Colonic mucosa (tissue), 4 donors: ENCODE measurements around the gene INAVA. TPM values are rescaled to one million over a fixed set of nuclear protein-coding genes. Genes with fewer than 3 reads are reported as not detected.

Source experiments
- DNase-seq: peaks from one replicate; pipeline ENCODE4 v3.0.0-alpha.2; 2020
- H3K27ac ChIP-seq: fragments of 200-600 bp; one replicate; pipeline ENCODE4 v1.8.0; 2021
- H3K27me3 ChIP-seq: fragments of 200-600 bp; one replicate; pipeline ENCODE4 v1.8.0; 2021
- H3K36me3 ChIP-seq: fragments of 200-600 bp; one replicate; pipeline ENCODE4 v1.8.0; 2021
- H3K4me1 ChIP-seq: fragments of 200-600 bp; one replicate; pipeline ENCODE4 v1.8.0; 2021; ENCODE audit warnings: mild to moderate bottlenecking
- H3K4me3 ChIP-seq: fragments of 200-600 bp; one replicate; pipeline ENCODE4 v1.8.0; 2021
- H3K9ac ChIP-seq, 2 donors: one replicate each; pipeline ENCODE4 v1.7.0; 2013; ENCODE audit warnings: control low read depth in 2 of 2, low read depth in 2 of 2, low read length in 2 of 2
- H3K9me3 ChIP-seq: fragments of 200-600 bp; one replicate; pipeline ENCODE4 v1.8.0; 2021
- CTCF ChIP-seq: fragments of 200-600 bp; IDR thresholded peaks from one replicate; pipeline ENCODE4 v1.8.0; 2022; ENCODE audit warnings: antibody characterized with exemption, mild to moderate bottlenecking
- intact Hi-C: fragments of 100-400 bp; cut with DNase I; formaldehyde crosslinking; loops from one replicate; pipeline ENCODE4 v1.14.1; 2022
- total RNA-seq, 2 donors: library from RNA; stranded (reverse); fragmentation: NEBNext Ultra II Directional in 1 of 2; extraction: Animal tissue kit (Norgen Biotek cat#: 25700) in 1 of 2; gene quantifications; one replicate each; pipeline ENCODE4 v1.2.1, GENCODE V29; 2021
- donor health status: healthy.
- donor health status: DM: no; HTN: no; CAD: no.
- donor health status: DM: no; HTN: no; CAD: no.

Gene INAVA
- total RNA-seq, 2 donors from 2014 or later = 127 to 167 TPM

- Histone ChIP-seq H3K27ac (no peak overlapping the region), H3K9ac (no peak overlapping the region), H3K36me3 (no peaks in the 10 kb centered on the region), H3K4me3 (no peak overlapping the region), H3K4me1 (no peaks in the 10 kb centered on the region), H3K27me3 (no peaks in the 10 kb centered on the region), H3K9me3 (no peaks in the 10 kb centered on the region)
- intact Hi-C loops = loop anchor here (10.0 kb wide), 1 partner anchor 158 kb away; no protein-coding TSS in a partner anchor
- DNase-seq = no peak
- no peak for TF ChIP-seq CTCF
These were observed 7.7 kb upstream of the INAVA start for GRCh38 chr1:200887036-200887435.

- TF ChIP-seq CTCF = no peak
- Histone ChIP-seq H3K4me1 (no peaks in the 10 kb centered on the region), H3K9me3 (no peaks in the 10 kb centered on the region), H3K27me3 (no peaks in the 10 kb centered on the region), H3K36me3 (no peaks in the 10 kb centered on the region), H3K27ac (no peak overlapping the region), H3K4me3 (no peak overlapping the region), H3K9ac (no peak overlapping the region)
- no peak for DNase-seq
- intact Hi-C loops = loop anchor here (10.0 kb wide), 1 partner anchor 157 kb away; no protein-coding TSS in a partner anchor
These were observed 6.8 kb upstream of the INAVA start for GRCh38 chr1:200887772-200888348.

- no peak for TF ChIP-seq CTCF
- no peak for DNase-seq
- Histone ChIP-seq H3K27me3 (no peaks in the 10 kb centered on the region), H3K9me3 (no peaks in the 10 kb centered on the region), H3K36me3 (no peaks in the 10 kb centered on the region), H3K27ac (no peak overlapping the region), H3K9ac (no peak overlapping the region), H3K4me1 (no peaks in the 10 kb centered on the region), H3K4me3 (no peak overlapping the region)
- intact Hi-C loops = loop anchor here (10.0 kb wide), 1 partner anchor 156 kb away; no protein-coding TSS in a partner anchor
These were observed 6.3 kb upstream of the INAVA start for GRCh38 chr1:200888349-200888838.

- no peak for TF ChIP-seq CTCF
- no peaks in the 10 kb centered on the region for H3K27me3 ChIP-seq
- H3K36me3 ChIP-seq = no peaks in the 10 kb centered on the region
- H3K9me3 ChIP-seq = no peaks in the 10 kb centered on the region
- intact Hi-C loops = loop anchor here (10.0 kb wide), 1 partner anchor 155 kb away; no protein-coding TSS in a partner anchor
- DNase-seq = no peak
- no peak overlapping the region for H3K4me3 ChIP-seq
- no peak overlapping the region for H3K27ac ChIP-seq
- no peaks in the 10 kb centered on the region for H3K4me1 ChIP-seq
- no peak overlapping the region for H3K9ac ChIP-seq
These were observed 5.1 kb upstream of the INAVA start for GRCh38 chr1:200889571-200889970.

- DNase-seq = no peak
- Histone ChIP-seq H3K4me1 (no peaks in the 10 kb centered on the region), H3K36me3 (no peaks in the 10 kb centered on the region), H3K9ac (no peak overlapping the region), H3K27me3 (no peaks in the 10 kb centered on the region), H3K9me3 (no peaks in the 10 kb centered on the region), H3K4me3 (no peak overlapping the region), H3K27ac (no peak overlapping the region)
- TF ChIP-seq CTCF = no peak
- intact Hi-C loops = no loop called here
These were observed 4.7 kb upstream of the INAVA start for GRCh38 chr1:200890027-200890426.
